RCC 7860 (cell line): Measurements from ENCODE around the gene PDCD10.

Source experiments
- DNase-seq: peaks from one replicate; pipeline ENCODE4 v3.0.0-alpha.2; 2015; ENCODE audit warnings: low spot score
- FAIRE-seq: peaks from 2 replicates; lab custom pipeline; 2012; peaks lifted over from hg19 to GRCh38; lab: Jason Lieb, UNC

The PDCD10 gene

DNA sequence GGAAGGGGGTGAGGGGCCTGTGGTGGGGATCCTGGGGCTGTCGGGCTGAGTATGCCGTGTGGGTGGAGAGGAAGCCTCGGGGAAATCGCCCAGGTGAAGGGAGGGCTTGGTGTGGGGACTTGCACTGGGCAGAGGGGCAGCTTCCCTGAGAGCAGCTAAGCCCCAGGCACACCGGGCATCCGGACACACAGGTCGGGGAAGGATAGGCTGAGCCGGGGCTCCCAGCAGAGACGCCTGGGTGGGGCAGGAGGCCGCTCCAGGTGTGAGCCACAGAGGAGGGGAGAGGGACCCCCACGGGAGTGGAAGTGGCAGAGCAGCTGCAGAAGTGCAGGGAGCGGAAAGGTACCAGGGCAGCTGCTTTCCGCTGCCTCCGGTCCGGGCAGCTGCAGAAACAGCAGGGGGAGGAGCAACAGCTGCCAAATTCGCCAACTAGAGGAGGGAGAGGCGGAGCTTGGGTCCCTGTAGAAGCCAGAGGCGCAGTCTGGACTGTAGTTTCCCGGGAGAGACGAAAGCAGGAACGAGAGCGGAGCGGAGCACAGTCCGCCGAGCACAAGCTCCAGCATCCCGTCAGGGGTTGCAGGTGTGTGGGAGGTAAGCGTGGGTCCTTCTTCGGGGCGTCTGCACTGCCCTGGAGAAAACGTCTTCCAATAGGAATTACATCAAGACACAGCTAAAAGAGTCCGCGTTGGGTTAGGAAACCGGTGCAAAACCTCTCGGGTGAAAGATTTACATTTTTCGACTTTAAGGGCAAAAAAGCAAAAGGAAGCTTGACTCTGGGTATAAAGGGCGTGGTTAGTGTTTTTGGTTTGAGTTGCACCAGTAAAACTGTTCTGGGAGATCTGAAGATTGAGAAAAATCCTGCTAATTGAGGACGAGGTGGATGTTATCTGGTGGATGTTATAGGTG lies 794 bp upstream of the PDCD10 start, which contains the start of gene SERPINI1:
SERPINI1 (plus strand) TSS at position 489 of the 906 bp plus-strand sequence. CDS start 53,408 bp downstream, outside the sequence.
- FAIRE-seq (peak; percentile 55), DNase-seq (peak; percentile 86)

DNA sequence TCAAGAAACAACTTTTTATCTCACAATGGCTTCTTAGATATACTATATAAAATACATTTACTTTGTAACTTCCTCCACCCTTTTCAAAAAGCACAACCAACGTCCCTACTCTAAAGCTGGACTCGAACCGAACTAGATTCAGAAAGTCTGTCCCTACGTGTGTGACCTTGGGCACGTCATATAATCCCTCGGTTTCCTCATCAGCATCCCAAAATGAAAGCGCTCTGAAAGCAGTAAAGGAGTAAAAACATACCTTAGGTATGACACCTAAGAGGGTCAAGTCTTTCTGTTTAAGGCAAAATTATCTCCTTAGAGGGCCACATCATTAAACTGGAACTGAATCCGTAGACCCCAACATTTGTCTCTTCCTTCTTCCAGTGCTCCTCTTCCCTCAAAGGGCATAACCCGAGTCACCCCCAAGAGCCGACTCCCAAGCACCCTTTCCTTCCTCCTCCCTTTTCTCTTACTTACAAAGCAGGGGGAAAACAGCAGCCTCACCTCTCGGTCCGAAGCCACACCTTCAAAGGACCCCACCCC lies 663 bp downstream of the PDCD10 start:
- DNase-seq (no peak), FAIRE-seq (no peak)

DNA sequence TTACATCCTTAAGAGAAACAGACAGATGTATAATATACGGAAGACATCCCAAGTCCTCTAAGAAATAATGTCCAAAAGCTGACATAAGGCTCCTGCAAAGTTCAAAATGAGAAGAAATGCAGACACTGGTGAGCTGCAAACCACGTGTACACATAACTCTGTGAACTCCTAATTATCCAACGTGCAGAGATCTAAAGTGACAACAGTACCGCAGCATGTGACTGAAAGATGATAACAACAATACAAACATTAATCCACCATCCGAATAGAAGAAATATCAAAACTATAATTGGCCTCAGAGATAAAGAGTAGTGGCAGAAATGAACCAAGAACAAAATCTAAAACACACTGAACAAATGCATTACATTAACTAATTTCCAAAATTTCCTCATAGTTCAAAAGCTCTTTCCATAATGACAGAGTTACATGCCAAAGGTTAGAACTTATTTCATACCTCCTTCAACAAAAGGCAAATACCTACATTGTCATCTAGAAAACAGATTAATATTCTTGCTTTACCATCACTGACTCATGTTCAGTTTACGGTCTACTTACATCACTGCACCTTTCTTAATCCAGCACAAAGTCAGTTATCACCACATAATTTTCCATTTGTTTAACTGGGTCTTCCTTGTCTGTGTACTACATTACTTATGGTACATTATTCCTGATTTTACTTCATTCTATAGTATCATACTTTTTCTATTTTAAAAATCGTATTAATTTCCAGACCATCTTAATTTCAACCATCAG lies 2.2 kb downstream of the PDCD10 start:
- FAIRE-seq (no peak), DNase-seq (no peak)

DNA sequence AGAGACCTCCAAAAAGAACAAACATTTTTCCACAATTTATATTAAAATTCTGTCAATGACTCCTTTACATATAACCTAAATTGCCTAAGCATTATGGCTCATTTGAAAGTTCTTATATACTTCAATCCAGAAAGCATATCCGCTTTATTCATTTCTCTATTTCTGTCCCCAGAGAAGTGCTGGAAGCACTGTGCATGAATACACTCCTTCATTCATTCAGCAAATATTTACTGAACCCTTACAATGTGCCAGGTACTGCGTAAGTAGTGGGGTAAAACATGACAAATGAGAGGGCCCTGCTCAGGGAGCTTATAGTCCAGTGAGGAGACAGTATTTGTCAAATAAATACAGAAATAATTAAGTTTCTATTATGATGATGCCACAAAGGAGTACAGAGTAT lies 3.3 kb downstream of the PDCD10 start:
- FAIRE-seq (no peak), DNase-seq (no peak)

DNA sequence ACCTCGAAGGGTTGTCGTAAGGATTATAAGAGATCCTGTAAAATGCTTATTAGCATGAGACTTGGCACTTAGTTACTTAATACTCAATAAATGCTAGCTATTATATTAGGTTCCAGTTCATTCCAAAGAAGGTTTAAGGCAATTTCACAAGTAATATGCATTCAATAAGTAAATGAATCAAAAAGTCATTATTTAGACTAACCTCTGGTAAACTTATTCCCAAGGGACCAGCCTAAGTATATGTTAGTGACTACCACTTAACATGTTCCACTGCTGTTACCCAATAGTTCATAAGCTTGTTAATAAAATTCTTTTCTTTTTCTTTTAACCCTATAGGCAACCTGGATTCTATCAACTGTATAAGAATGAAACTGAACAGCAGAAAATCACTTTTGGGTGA lies 5.1 kb downstream of the PDCD10 start:
- DNase-seq (no peak), FAIRE-seq (no peak)

DNA sequence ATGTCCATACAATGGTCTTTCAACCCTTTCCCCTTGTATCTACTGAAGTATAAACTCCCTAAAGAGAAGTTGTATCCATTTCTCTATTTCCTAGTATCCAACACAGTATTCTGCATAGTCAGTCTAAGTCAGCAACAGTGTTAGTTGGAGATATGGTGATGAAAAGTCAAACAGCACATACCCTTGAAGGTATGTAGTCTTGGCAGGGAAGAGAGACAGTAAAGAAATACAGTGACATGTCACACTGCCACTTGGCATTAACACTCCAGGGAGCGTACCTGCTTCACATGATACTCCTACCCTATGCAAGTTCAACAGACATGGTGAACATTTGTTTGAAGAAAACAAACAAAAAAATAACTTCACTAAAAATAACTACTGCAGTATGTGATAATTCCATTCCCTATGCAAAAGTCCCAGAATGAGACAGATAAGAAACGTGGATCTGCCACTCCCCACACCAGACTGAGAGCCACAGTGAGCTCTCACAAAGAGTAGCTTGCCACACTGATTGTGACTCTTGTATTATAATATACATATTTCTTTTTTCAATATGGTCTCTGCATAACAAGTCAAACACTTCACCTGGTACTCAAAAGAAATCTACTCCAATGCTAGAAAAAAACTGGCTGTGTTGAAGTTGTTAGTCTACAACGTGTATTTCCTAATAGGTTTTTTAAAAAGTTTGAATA lies 5.9 kb downstream of the PDCD10 start:
- no peak for DNase-seq
- FAIRE-seq: no peak

DNA sequence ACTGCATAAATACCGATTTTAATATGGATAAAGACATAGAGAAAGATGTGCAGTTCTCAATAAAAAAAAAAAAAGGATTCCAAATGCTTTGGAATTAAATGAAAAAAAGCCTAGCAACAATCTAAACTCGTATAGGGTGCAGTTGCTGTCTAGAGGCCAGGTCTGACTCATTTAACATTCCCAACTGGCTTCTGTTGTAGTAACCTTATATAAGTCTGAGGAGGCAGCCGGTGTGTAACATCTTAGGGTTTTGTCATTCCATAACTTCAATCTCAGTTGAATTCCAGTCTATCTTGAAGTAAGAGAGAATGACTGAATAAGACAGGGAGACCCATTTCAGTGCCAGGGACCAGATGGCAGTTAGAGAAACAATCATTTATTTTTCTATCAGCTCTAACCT lies 6.5 kb downstream of the PDCD10 start:
- peak; percentile 68 for DNase-seq
- peak; percentile 20 for FAIRE-seq

DNA sequence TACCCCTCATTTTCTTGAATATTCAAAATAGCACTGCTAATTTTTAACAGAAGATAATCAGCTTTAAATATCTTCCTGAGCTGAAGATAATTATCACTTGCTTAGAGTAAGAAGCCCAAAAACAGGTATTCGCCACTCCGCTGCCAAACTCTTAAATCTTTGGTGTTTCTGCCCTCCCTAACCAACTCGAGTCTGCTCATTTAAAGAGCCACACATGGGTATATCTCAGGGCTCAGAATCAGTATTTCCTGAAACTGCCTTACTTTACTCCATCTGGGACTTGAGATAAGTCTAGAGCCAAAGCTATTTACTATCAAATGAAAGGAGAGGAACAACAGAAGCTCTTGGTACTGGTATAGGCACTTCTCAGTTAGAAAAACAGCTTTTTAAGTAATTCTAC lies 10.8 kb downstream of the PDCD10 start:
- DNase-seq: no peak
- no peak for FAIRE-seq

DNA sequence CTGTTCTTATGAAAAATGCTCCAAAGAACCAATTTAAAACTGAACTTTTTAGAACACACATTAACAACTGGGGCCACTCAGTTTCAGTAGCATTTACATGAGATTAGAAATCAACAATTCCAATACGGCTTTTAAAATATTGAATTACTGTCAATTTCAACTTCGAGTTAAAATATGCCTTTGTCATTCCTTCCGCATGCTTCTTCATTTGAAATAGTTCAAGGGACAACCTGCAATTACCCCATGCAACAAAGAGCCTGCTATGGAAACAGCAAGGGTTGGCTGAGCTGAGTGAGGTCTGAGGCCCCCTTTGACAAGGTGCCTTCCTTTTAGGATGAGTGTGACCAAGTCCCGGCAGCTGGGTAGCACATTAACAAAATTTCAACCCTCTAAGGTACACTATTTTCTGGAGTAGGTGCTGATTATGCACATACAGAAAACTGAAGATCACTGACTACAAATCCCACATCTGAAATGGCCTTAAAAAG lies 11.6 kb downstream of the PDCD10 start:
- DNase-seq: no peak
- FAIRE-seq: no peak

DNA sequence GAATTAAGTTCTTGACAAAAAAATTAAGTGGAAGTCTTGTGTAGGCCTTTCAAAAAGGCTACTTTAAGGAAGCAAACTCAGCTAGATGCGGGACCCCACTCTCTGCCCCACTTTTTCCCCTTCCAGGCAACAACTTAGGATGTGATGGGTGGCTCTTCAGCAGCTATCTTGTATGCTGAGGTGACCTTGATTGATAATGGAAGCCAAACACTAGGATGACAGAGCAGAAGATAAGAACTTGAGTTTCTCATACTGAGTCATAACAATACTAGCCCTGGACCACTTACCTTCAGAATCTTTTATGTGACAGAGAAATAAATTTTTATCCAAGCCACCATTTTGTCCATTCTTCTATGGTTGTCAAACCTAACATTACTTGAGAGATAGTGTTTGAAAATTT lies 16.1 kb downstream of the PDCD10 start:
- no peak for DNase-seq
- no peak for FAIRE-seq

DNA sequence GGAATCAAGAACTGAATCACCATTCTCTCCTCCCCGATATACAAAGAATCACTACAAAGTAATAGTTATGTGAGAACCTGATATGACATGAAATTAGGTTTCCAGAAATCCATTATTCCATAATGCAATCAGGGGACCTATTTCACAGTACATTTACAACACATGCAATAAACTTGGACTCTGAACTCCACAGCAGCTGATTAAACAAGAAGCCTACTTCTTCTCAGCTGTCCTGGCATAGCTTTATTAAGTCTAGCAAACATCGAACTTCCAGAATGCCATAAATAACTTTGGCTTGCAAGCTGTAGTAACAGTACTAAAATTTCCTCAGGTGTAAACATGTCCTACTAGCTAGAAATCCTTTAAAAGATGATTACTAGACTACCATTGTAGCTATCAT lies 17.8 kb downstream of the PDCD10 start:
- FAIRE-seq (no peak), DNase-seq (no peak)

DNA sequence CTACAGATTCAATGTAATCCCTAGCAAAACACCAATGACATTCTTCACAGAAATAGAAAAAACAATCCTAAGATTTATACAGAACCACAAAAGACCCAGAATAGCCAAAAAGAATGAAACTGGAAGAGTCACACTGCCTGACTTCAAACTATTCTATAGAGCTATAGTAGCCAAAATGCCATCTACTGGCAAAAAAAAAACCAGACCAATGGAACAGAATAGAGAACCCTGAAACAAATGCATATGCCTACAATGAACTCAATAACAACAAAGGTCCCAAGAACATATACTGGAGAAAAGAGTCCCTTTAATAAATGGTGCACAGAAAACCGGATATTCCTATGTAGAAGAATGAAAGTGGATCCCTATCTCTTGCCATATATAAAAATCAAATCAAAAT lies 19.8 kb downstream of the PDCD10 start:
- no peak for DNase-seq
- no peak for FAIRE-seq

DNA sequence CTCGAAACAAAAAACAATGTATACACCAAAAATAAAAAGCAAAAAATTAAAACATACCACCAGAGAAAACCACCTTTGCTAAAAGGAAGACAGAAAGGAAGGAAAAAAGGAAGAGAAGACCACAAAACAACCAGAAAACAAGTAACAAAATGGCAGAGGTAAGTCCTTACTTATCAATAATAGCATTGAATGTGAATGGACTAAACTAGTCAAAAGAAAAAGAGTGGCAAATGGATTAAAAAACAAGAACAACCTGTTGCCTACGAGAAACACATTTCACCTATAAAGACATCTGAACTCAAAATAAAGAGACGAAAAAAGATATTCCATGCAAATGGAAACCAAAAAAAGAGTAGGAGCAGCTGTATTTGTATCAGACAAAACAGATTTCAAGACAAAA lies 22.2 kb downstream of the PDCD10 start:
- FAIRE-seq: no peak

DNA sequence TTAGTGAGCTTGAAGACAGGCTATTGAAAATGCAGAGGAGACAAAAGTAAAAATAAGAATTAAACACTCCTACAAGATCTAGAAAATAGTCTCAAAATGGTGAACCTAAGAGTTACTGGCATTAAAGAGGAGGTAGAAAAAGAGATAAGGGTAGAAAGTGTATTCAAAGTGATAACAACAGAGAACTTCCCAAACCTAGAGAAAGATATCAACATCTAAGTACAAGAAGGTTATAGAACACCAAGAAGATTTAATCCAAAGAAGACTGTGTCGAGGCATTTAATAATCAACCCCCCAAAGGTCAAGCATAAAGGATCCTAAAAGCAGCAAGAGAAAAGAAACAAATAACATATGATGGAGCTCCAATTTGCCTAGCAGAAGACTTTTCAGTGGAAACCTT lies 23.3 kb downstream of the PDCD10 start:
- FAIRE-seq: no peak

More for the DNA sequence above, 22.2 kb downstream of the PDCD10 start:
- no peak for DNase-seq

DNA sequence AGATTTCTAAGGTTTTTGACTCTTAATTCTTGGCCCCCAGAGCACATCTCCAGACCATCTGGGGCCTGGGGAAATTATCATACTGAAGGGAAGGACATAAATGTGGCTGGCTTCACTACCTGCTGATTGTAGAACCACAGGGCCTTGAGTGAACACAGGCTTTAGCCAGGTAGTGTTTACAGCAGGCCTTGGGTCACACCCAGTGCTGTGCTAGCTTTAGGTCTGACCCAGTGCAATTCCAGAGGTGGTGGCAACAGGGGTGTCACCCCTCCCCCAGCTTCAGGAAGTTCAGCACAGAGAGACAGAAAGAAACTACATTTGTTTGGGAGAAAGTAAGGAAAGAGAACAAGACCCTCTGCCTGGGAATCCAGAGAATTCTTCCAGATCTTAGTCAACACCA lies 24.1 kb downstream of the PDCD10 start:
- FAIRE-seq (no peak), DNase-seq (no peak)

More for the DNA sequence above, 23.3 kb downstream of the PDCD10 start:
- DNase-seq: no peak

DNA sequence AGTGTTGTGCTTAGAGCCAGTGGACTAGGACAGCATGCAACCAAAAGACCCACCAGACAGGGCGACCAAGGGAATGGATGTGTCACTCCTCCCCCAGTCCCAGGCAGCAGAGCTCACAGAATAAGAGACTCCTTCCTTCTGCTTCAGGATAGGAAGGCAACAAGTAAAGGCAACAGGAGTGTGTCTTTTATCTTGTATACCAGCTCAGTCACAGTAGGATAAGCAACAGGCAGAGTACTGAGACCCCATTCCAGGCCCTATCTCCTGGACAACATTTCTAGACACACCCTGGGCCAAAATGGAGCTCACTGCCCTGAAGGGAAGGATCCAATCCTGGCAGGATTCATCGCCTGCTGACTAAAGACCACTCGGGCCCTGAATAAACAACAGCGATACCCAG lies 25.0 kb downstream of the PDCD10 start:
- no peak for FAIRE-seq
- no peak for DNase-seq

DNA sequence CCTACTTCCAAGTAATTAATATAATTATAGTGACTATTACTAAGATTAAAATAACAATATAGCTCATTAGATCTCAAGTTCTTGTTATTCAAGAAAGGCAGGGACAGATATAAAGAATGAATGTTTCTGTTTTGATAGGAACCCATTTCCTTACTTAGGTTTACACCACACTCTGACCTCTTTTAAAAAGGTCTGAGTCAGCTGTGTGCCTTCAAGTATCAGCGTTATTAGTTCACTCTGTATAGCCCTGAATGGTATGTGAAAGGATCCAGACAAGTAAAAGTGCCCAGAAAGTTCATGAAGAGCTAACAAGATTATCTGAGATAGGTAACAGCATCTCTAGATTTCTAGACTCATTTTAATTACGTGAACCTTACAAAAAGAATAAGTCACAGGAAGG lies 28.9 kb downstream of the PDCD10 start:
- DNase-seq (no peak), FAIRE-seq (no peak)

DNA sequence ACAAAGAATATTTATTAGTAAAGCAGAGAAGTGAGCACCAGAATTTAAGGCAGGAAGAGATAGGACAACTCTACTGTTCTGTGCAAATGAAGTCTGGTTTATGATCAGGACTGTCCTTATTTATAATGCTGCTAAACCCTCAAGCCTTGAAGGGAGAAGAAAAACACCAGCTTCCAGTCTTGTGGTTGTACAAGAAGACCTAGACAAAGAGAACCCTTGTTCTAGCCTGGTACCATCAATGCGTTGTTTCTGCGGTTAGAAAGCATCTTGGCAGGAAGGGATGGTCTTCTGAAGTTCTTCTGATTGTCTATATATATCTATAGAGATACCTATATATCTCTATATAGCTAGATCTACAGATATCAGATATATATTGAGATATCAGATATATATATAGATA lies 33.8 kb downstream of the PDCD10 start:
- no peak for FAIRE-seq
- no peak for DNase-seq

DNA sequence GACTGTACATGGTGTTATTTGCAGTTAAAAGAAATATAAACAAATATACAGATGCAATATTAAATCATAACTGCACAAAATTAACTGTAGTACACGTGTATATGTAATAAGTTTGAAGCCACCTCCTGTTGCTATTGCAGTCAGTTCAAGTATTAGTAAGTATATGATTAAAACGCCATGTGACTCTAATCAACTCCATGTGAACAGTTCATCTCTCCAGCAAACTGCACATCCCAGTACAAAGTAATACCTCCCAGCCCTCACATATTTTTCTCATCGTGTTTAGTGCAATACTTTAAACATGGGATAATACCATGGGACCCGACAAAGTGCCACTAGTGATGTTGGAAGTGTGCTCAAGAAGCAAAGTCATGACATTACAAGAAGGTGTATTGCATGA lies 34.6 kb downstream of the PDCD10 start:
- DNase-seq: no peak
- no peak for FAIRE-seq

DNA sequence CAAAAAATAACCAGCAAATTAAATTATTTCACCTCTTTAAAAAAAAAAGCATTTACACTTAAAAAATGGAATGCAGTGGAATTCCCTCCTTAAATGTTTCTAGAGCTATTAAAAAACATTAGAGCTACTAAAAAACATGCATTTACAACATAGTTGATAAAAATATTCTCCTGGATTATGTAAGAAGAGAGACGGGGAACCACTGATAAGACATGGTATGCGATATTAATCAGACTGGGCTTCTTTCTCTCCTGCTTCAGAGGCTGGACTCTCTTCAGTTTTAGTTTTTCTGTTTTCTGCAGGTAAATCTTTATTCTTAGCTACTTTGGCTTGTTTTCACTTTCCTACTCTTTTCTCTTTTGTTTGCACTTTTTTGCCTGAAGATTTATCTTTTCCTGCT lies 40.6 kb downstream of the PDCD10 start:
- FAIRE-seq (no peak), DNase-seq (no peak)

DNA sequence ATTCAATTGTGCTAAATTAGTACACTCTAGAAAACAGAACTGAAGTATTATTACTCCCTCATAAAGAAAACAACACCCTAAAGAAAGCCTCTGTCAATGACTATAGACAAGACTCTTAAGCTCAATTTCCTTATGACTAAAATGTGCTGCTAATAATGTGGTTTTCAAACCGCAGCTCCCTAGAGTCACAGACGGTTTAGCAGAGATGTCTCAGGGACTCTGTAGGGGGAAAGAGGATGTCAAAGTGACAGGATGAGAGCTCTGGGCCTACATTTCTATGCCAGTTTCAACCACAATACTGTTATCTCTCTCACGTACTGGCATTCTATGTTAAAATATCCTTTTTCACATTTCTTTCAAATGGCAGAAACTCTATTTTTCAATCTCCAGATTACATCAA lies 43.3 kb downstream of the PDCD10 start:
- FAIRE-seq (no peak), DNase-seq (no peak)
